ENCODE data around the gene TNNC1. TPM values are rescaled to one million over a fixed set of nuclear protein-coding genes. Genes with fewer than 3 reads are reported as not detected.
A peak's percentile ranks its signal among the peaks of the same experiment; 100 is the strongest.

TNNC1 gene
- total RNA-seq, 2 donors from 2014 or later = not detected

DNA sequence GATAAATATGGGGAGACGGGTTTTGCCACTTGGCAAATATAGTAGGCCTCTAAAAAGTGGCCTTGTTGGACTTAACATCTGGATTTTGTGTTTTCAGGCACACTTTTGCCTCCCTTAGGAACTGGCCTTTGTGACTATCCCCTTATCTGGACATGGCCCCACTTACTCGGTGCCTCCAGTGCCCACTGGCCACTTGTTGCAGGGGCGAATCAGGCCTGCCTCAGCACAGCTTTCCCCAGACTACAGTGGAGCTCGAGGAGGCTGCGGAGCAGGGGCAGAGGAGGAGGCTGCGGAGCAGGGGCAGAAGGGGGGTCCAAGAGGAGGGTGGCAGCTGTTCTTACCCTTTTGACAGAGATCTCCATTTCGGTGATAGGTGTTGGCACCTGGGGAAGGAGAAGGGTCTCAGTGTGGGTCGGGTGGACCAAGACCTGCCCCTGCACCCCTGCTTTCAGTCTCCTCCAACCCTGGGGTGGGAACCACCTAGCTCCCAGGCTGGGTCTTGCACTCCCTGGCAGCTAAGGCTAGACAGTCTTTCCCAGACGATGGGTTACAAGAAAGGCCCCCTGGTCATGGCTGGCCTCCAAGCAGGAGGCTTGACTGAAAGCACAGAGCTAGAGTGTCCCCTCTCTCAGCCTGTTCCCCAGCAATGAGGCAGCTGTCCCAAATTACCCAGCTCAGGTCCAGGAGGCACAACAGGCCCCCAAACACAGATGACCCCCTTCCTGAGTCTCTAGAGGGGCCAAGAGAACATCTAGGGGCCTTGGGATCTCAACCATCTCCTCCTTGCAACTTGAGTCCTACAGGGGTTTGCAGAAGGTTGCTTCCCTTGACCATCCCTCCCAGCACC lies 15.0 kb downstream of the TNNC1 start:
- H3K9me3 Mint-ChIP-seq = no peaks in the 10 kb centered on the region
- no peak for ATAC-seq
- H3K4me3 Mint-ChIP-seq = no peak overlapping the region
- DNase-seq (ENCODE audit: low spot score) = peak; percentile 44
- H3K27me3 Mint-ChIP-seq = no peaks in the 10 kb centered on the region
- no peak overlapping the region for H3K27ac Mint-ChIP-seq
- no peaks in the 10 kb centered on the region for H3K4me1 Mint-ChIP-seq (ENCODE audit: low read depth in 2 of 2)
- no peaks in the 10 kb centered on the region for H3K36me3 Mint-ChIP-seq

DNA sequence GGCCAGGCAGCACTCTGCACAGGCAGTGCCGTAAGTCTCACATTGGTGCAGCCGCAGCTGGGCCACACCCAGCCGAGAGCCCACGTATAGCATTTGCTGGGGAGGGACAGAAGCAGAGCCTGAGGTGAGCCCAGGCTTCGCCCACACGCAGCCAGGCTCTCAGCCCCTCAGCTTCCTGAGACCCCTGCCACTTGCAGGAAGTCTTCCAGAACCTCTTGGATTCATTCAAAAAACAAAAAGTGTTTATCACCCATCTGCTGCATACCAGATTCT lies 15.8 kb downstream of the TNNC1 start:
- no peak overlapping the region for H3K4me3 Mint-ChIP-seq
- H3K4me1 Mint-ChIP-seq (ENCODE audit: low read depth in 2 of 2) = no peaks in the 10 kb centered on the region
- no peak for ATAC-seq
- DNase-seq (ENCODE audit: low spot score) = peak; percentile 40
- no peaks in the 10 kb centered on the region for H3K27me3 Mint-ChIP-seq
- H3K27ac Mint-ChIP-seq = no peak overlapping the region
- no peaks in the 10 kb centered on the region for H3K36me3 Mint-ChIP-seq
- H3K9me3 Mint-ChIP-seq = no peaks in the 10 kb centered on the region

DNA sequence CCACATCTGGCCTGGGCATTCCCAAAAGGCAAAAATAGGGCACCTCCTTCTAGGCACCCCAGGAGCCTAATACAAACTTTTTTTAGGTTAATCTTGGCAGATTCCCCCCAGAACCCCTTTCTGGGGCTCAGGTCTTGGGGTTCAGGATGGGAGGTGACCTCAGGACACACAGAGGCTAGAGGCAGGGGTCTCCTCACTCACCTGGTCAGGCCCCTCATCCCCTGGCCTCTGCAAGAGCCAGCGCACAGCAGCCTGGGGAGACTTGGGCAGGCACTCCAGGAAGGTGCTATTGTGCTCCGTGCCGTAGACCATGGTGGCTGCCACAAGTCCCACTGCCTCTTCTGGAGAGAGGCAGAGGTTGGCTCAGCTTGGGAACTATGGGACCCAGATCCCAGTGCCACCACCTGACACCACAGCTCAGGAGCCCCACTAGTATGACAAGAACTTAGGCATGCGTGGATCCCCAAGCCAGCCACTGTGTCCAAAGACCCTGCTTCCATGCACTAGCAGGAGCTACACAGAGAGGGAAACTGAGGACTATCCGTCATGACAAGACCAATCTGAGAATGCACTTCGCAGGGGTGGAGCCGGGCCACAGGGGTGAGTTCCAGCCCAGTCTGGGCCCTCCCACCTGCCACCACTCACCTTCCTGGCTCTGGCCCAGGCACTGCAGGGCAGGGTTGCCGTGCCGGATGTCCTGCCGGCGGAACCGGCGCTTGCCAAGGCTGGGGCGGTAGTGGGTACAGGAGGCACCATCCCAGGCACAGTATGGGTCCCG lies 16.3 kb downstream of the TNNC1 start:
- no peaks in the 10 kb centered on the region for H3K4me1 Mint-ChIP-seq (ENCODE audit: low read depth in 2 of 2)
- no peak overlapping the region for H3K27ac Mint-ChIP-seq

DNA sequence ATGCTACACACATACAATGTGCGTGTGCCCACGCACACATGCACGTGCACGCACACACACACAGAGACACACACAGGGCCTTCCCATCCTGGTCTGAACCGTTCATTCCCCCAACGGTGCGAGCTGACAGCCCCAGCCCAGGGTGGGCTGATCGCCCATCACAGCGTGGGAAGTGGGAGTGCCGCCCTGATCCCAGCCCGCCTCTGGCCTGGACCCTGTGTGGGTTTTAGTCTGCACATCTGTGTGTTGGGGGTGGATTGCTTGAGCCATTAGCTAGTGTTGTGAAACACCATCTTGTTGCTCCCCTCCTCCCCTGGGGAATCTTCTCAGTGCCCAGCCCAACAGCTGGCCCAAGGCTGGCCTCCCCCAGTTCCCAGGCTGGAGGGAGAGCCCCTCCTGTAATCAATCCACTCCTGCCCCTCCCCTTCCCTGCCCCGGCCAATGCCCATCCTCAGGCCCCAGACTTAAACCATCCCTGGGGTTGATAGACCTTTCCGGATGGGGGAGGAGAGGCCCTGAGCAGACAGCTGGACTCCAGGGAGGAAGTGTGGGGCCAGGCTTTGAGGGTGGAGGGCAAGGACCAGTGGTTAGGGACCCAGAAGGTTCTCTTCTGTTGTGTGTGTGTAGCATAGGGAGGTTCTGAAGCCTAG lies 17.2 kb downstream of the TNNC1 start:
- H3K4me1 Mint-ChIP-seq (ENCODE audit: low read depth in 2 of 2) = no peaks in the 10 kb centered on the region
- no peak overlapping the region for H3K4me3 Mint-ChIP-seq
- DNase-seq (ENCODE audit: low spot score) = no peak
- no peaks in the 10 kb centered on the region for H3K27me3 Mint-ChIP-seq
- H3K9me3 Mint-ChIP-seq = no peaks in the 10 kb centered on the region
- ATAC-seq = no peak
- no peaks in the 10 kb centered on the region for H3K36me3 Mint-ChIP-seq
- no peak overlapping the region for H3K27ac Mint-ChIP-seq

More for the DNA sequence above, 16.3 kb downstream of the TNNC1 start:
- peak; percentile 41 for DNase-seq (ENCODE audit: low spot score)
- no peaks in the 10 kb centered on the region for H3K9me3 Mint-ChIP-seq
- no peak overlapping the region for H3K4me3 Mint-ChIP-seq
- no peaks in the 10 kb centered on the region for H3K27me3 Mint-ChIP-seq
- ATAC-seq = no peak
- H3K36me3 Mint-ChIP-seq = no peaks in the 10 kb centered on the region

DNA sequence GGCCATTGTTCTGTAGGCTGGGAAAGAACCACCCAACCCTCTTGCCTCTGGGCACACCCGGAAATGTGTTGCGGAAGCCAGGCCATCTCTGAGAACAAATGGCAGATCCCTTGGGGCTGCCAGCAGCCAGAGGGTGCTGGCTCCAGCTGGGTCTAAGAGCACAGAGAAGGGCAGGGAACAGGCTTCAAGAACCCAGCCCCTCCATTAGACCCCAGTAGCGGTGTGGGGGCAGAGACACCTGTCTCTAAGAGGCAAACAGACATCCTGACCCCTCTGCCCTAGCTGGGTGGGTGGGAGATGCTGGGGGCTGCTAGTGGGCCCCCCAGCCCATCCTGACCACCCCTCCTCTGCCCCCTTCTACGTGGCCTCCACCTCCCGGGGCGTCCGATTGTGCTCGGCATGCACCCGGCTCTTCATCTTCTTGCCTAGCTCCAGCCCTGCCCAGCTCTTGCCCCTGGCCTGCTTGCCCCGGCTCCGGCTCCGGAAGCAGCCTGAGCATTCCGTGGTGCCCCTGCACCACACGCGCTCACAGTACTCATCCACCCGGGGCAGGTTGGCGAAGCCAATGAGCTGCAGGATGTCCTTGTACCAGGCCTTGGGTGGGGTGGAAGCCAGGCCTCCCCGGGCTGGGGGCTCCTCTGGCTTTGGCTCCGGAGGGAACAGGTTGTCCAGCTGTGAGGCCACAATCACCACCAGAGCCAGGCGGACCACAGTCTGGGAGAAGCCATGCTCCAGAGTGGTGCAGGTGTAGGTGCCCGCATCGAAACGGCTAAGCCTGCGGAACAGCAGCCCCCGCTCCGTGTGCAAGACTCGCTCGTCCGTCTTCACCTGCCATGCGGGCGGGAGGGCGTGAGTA lies 18.4 kb downstream of the TNNC1 start:
- DNase-seq (ENCODE audit: low spot score) (peak; percentile 51), ATAC-seq (peak in 1 of 2 donors; percentile 2)
- Mint-ChIP-seq H3K27ac (no peak overlapping the region), H3K4me3 (no peak overlapping the region), H3K36me3 (no peaks in the 10 kb centered on the region), H3K9me3 (no peaks in the 10 kb centered on the region), H3K4me1 (ENCODE audit: low read depth in 2 of 2) (no peaks in the 10 kb centered on the region), H3K27me3 (no peaks in the 10 kb centered on the region)

GRCh38 chr3:52434491-52435115 lies 19.2 kb downstream of the TNNC1 start:
- Mint-ChIP-seq H3K9me3 (no peaks in the 10 kb centered on the region), H3K36me3 (no peaks in the 10 kb centered on the region), H3K4me1 (ENCODE audit: low read depth in 2 of 2) (no peaks in the 10 kb centered on the region), H3K27ac (no peak overlapping the region), H3K27me3 (no peaks in the 10 kb centered on the region), H3K4me3 (no peak overlapping the region)
- no peak for ATAC-seq
- peak; percentile 31 for DNase-seq (ENCODE audit: low spot score)

DNA sequence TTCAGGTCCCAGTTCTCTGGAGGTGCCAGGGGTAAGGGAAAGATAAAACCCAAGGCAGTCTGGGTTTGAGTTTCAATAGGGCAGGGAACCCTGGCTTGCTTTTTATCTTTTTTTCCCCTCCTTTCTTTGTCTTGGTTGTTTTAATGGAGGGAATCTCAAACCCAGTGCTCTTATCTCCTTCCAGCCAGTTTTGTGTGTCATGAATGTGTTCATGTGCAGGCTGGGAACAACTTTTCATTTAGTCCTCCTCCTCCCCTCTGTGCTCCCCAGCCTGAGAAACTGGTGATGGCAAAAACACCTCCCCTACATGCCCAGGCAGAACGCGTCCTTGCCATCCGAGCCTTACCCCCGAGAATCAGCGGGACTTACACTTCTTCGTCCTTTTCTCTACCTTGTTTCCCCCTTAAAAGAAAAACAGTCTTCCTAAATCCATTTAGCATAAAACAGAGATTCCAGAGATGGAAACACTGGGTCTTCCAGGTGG lies 19.8 kb downstream of the TNNC1 start:
- Mint-ChIP-seq H3K4me3 (no peak overlapping the region), H3K27me3 (no peaks in the 10 kb centered on the region), H3K4me1 (ENCODE audit: low read depth in 2 of 2) (no peaks in the 10 kb centered on the region), H3K36me3 (no peaks in the 10 kb centered on the region), H3K27ac (peak overlapping the region in 1 of 2 donors; percentile 1), H3K9me3 (no peaks in the 10 kb centered on the region)
- DNase-seq (ENCODE audit: low spot score) = no peak
- no peak for ATAC-seq

DNA sequence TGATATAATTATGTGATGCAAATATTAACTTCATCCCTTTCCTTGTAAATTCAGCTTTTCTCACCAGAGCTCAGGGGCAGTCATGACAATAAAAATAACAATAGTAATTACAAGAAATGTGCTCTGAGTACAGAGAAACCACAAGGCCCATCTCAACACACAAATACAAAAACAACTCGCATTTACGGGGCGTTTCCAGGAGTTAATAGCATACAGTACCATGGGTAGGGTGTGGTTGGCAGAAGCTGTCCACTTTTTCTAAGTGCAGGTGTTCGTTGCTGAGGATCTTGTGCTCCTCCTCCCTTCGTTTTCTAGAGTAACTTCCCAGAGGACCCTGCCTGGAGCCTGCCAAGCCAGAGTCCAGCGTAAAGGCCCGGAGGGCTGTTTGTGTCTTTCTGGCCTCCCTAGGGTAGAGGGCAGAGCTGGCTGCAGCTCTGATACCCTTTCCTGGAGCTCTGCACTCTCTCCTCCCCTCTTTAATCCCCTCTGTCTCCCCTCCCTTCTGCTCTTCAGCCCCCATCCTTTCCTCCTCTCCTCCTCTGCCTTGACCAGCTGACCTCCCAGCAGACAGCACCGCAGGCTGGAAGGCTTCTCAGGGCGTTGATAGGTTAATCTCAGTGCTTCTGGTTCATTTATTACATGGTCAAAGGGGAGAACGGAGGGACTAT lies 20.4 kb downstream of the TNNC1 start:
- Mint-ChIP-seq H3K4me1 (ENCODE audit: low read depth in 2 of 2) (no peaks in the 10 kb centered on the region), H3K27ac (peak overlapping the region in 1 of 2 donors; percentile 1), H3K27me3 (no peaks in the 10 kb centered on the region), H3K4me3 (no peak overlapping the region), H3K9me3 (no peaks in the 10 kb centered on the region), H3K36me3 (no peaks in the 10 kb centered on the region)
- DNase-seq (ENCODE audit: low spot score) (peak; percentile 20), ATAC-seq (no peak)

- H3K4me1 Mint-ChIP-seq (ENCODE audit: low read depth in 2 of 2) = no peaks in the 10 kb centered on the region
- DNase-seq (ENCODE audit: low spot score) (peak; percentile 13), ATAC-seq (no peak)
- no peaks in the 10 kb centered on the region for H3K36me3 Mint-ChIP-seq
- H3K9me3 Mint-ChIP-seq = no peaks in the 10 kb centered on the region
- H3K4me3 Mint-ChIP-seq = no peak overlapping the region
- H3K27ac Mint-ChIP-seq = no peak overlapping the region
- peaks cover 0 to 3% of the 10 kb centered on the region in 2 donors for H3K27me3 Mint-ChIP-seq
Measured at GRCh38 chr3:52432691-52433141, 21.1 kb downstream of the TNNC1 start.

DNA sequence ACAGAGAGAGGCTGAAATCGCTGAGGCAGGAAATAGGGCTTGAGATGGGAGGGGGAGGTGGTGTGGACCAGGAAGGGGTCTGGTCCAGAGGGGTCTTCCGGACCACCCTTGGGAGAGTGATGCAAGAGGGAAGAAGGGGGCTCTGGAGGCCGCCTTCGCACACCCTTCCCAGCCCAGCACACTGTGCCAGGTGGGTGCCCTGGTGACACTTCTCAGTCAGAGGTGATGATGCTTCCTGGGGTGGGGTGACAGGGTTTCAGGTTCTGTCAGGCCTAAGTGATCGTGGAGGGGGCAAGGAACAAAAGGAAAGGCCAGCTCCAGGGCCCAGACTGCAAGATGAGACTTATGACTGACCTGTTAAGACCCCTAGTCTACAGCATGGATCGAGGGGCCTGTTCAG lies 21.6 kb downstream of the TNNC1 start:
- H3K36me3 Mint-ChIP-seq = no peaks in the 10 kb centered on the region
- no peaks in the 10 kb centered on the region for H3K9me3 Mint-ChIP-seq
- H3K4me1 Mint-ChIP-seq (ENCODE audit: low read depth in 2 of 2) = no peaks in the 10 kb centered on the region
- H3K27ac Mint-ChIP-seq = no peak overlapping the region
- DNase-seq (ENCODE audit: low spot score) (peak; percentile 56), ATAC-seq (no peak)
- H3K4me3 Mint-ChIP-seq = no peak overlapping the region
- H3K27me3 Mint-ChIP-seq = peaks cover 0 to 3% of the 10 kb centered on the region in 2 donors

DNA sequence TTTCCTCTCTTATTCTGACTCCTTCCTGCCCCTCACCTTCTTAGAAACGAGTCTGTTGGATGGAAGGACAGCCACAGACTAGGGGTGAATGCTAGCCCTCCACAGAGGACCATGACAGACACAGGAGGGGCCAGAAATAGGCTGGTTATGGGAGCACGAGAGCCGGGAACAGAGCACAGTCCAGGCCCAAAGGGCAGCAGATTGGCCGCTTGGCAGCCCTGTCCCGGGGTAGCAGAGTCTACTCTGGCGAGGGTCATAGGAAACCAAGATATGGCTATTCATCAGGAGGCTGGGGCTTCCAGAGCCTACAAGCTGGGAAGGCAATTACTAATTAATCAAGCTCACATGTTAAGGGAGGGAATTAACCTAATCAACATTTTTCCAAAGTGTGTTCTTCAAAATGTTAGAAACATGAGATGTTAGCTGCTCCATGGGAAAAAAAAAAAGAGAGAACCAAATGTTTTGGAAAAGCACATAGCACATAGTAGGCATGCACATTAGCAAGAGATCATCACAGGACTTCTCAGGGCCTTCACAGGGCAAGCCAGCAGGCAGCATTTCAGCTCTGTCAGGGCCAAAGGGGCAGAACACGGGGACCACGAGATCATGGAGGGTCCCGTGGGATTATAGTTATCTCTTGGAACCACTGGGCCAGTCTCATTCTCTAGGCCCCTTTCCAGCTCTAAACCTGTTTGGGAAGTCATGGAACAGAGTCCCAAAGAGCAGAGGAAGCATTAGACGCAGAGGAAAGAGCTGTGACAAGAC lies 22.2 kb downstream of the TNNC1 start:
- peaks cover 0 to 3% of the 10 kb centered on the region in 2 donors for H3K27me3 Mint-ChIP-seq
- no peaks in the 10 kb centered on the region for H3K9me3 Mint-ChIP-seq
- no peak overlapping the region for H3K27ac Mint-ChIP-seq
- no peak for ATAC-seq
- H3K36me3 Mint-ChIP-seq = no peaks in the 10 kb centered on the region
- no peaks in the 10 kb centered on the region for H3K4me1 Mint-ChIP-seq (ENCODE audit: low read depth in 2 of 2)
- no peak for DNase-seq (ENCODE audit: low spot score)
- H3K4me3 Mint-ChIP-seq = no peak overlapping the region

DNA sequence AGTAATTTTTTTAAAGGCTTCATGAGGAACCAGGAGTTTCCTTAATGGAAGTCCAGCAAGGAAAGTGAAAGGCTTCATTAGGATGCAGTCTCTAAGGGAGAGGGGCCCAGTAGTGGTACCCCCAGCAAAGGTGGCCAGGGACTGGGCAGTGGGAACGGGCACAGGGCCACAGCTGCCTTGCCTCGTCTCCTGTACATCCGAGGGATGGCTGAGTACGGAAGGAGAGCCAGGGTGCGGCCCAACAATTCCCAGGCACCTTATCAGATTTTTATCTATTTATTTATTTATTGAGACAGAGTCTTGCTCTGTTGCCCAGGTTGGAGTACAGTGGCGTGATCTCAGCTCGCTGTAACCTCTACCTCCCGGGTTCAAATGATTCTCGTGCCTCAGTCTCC lies 23.4 kb downstream of the TNNC1 start:
- no peaks in the 10 kb centered on the region for H3K9me3 Mint-ChIP-seq
- peaks cover 0 to 3% of the 10 kb centered on the region in 2 donors for H3K27me3 Mint-ChIP-seq
- ATAC-seq (no peak), DNase-seq (ENCODE audit: low spot score) (peak; percentile 32)
- no peak overlapping the region for H3K4me3 Mint-ChIP-seq
- H3K36me3 Mint-ChIP-seq = no peaks in the 10 kb centered on the region
- no peaks in the 10 kb centered on the region for H3K4me1 Mint-ChIP-seq (ENCODE audit: low read depth in 2 of 2)
- no peak overlapping the region for H3K27ac Mint-ChIP-seq
